Left ventricle myocardium inferior (tissue), 1 donor: ENCODE measurements around the gene PLP2. TPM values are rescaled to one million over a fixed set of nuclear protein-coding genes. Genes with fewer than 3 reads are reported as not detected.
A peak's percentile ranks its signal among the peaks of the same experiment; 100 is the strongest.

Source experiments
- DNase-seq: peaks from one replicate; pipeline ENCODE4 v3.0.0-alpha.2; 2020
- H3K27ac ChIP-seq: fragments of 200-600 bp; replicated peaks from 2 replicates; pipeline ENCODE4 v1.8.0; 2021
- H3K27me3 ChIP-seq: fragments of 200-600 bp; 2 replicates; pipeline ENCODE4 v1.8.0; 2021; ENCODE audit warnings: low read depth
- H3K36me3 ChIP-seq: fragments of 200-600 bp; 2 replicates; pipeline ENCODE4 v1.8.0; 2021
- H3K4me1 ChIP-seq: fragments of 200-600 bp; 2 replicates; pipeline ENCODE4 v1.8.0; 2021
- H3K4me3 ChIP-seq: fragments of 200-600 bp; 2 replicates; pipeline ENCODE4 v1.8.0; 2021; ENCODE audit warnings: mild to moderate bottlenecking, moderate library complexity
- H3K9me3 ChIP-seq: fragments of 200-600 bp; replicated peaks from 2 replicates; pipeline ENCODE4 v1.8.0; 2021
- intact Hi-C: fragments of 100-400 bp; cut with micrococcal nuclease; formaldehyde crosslinking; loops from one replicate; pipeline ENCODE4 v1.11.0; 2022
- total RNA-seq: library from RNA; stranded (reverse); fragmentation: NEBNext Ultra II Directional; extraction: Animal tissue kit (Norgen Biotek cat#: 25700); gene quantifications from one replicate; pipeline ENCODE4 v1.2.1, GENCODE V29; 2021
- TF ChIP-seq, protein P1 (sequence below): fragments of 200-600 bp; IDR thresholded peaks from 2 replicates; pipeline ENCODE4 v1.8.0; 2021; ENCODE audit warnings: antibody characterized with exemption, mild to moderate bottlenecking, borderline replicate concordance
- donor health status: DM: no; HTN: yes; CAD: no; lungs with severe emphysema.

Gene PLP2
- total RNA-seq, 1 donor from 2014 or later, result 42.1 TPM

GRCh38 chrX:49161632-49162031 is 10.1 kb upstream of the PLP2 start:
- Histone ChIP-seq H3K9me3 (no peaks in the 10 kb centered on the region), H3K27me3 (no peaks in the 10 kb centered on the region), H3K27ac (no peak overlapping the region), H3K36me3 (no peaks in the 10 kb centered on the region), H3K4me1 (peaks cover 13% of the 10 kb centered on the region), H3K4me3 (no peak overlapping the region)
- no peak for DNase-seq
- TF ChIP-seq, protein P1, sequence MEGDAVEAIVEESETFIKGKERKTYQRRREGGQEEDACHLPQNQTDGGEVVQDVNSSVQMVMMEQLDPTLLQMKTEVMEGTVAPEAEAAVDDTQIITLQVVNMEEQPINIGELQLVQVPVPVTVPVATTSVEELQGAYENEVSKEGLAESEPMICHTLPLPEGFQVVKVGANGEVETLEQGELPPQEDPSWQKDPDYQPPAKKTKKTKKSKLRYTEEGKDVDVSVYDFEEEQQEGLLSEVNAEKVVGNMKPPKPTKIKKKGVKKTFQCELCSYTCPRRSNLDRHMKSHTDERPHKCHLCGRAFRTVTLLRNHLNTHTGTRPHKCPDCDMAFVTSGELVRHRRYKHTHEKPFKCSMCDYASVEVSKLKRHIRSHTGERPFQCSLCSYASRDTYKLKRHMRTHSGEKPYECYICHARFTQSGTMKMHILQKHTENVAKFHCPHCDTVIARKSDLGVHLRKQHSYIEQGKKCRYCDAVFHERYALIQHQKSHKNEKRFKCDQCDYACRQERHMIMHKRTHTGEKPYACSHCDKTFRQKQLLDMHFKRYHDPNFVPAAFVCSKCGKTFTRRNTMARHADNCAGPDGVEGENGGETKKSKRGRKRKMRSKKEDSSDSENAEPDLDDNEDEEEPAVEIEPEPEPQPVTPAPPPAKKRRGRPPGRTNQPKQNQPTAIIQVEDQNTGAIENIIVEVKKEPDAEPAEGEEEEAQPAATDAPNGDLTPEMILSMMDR, result no peak
- intact Hi-C loops, result no loop called here

GRCh38 chrX:49162620-49163019 is 9.1 kb upstream of the PLP2 start, which contains the start of gene MAGIX:
Gene MAGIX, plus strand, starts transcription at chrX:49162758. Its CDS starts 132 bp downstream, at chrX:49162890.
- intact Hi-C loops, result no loop called here

DNA sequence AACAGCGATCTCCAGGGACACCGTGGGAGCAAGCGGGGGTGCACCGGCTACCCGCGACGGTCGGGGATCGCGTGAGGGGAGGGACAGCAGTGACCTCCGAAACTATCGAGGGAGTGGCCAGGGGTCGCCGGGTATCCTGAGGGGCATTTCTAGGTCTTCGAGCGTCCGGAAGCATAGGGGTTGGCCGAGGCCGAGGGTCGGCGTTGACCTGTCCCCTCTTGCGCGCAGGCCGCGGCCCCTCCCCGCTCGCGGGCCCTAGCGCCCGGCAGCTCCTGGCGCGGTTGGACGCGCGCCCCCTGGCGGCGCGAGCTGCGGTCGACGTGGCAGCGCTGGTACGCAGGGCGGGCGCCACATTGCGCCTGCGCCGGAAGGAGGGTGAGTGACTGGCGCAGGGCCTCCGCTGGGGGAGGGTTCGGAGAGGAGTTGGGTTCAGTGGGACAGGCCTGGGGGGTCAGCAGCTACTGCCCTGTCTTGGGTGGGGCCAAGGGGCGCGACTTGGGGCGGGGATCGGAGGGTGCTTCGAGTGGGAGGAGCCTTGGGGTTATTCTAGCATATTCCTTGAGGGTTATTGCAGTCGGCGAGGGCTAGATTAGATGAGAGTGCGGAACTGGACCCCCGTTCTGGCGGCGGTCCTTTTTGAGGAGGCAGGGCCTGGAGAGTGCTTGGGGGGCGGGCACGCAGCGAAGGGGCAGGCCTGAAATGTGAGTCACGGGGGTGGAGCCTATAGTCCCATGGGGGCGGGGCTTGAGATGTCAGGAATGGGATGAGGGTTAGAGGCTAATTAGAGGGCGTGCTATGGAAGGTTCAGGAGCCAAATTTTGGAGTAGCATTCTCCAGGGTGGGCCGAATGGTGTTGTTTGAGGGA is 7.9 kb upstream of the PLP2 start:
- DNase-seq, result peak; percentile 88
- no peaks in the 10 kb centered on the region for H3K27me3 ChIP-seq
- TF ChIP-seq, protein P1, result peak; percentile 81
- peak overlapping the region; percentile 95 for H3K27ac ChIP-seq
- no peaks in the 10 kb centered on the region for H3K36me3 ChIP-seq
- H3K4me3 ChIP-seq, result peak overlapping the region; percentile 64
- H3K4me1 ChIP-seq, result peaks cover 24% of the 10 kb centered on the region
- intact Hi-C loops, result no loop called here
- H3K9me3 ChIP-seq, result no peaks in the 10 kb centered on the region

More at GRCh38 chrX:49162620-49163019, 9.1 kb upstream of the PLP2 start, which contains the start of gene MAGIX:
- Histone ChIP-seq H3K27me3 (no peaks in the 10 kb centered on the region), H3K27ac (peak within 1 kb of the TSS; percentile 95), H3K9me3 (no peaks in the 10 kb centered on the region), H3K4me1 (peaks cover 17% of the 10 kb centered on the region), H3K4me3 (peak within 1 kb of the TSS; percentile 64), H3K36me3 (no peaks in the 10 kb centered on the region)
- DNase-seq, result no peak
- TF ChIP-seq, protein P1, result no peak

- H3K27ac ChIP-seq, result peak overlapping the region; percentile 95
- no peaks in the 10 kb centered on the region for H3K27me3 ChIP-seq
- H3K4me3 ChIP-seq, result peak overlapping the region; percentile 64
- H3K4me1 ChIP-seq, result peaks cover 24% of the 10 kb centered on the region
- H3K9me3 ChIP-seq, result no peaks in the 10 kb centered on the region
- TF ChIP-seq, protein P1, result no peak
- intact Hi-C loops, result no loop called here
- H3K36me3 ChIP-seq, result no peaks in the 10 kb centered on the region
- no peak for DNase-seq
These were observed 6.9 kb upstream of the PLP2 start for GRCh38 chrX:49164589-49165360.
